GM20000 (cell line): ENCODE measurements around the gene OR10AD1.
A peak's percentile ranks its signal among the peaks of the same experiment; 100 is the strongest.

Experiments used
- DNase-seq: peaks from one replicate; pipeline ENCODE4 v3.0.0; 2012; ENCODE audit warnings: low spot score
- TF ChIP-seq, protein P1 (sequence below): IDR thresholded peaks from 2 replicates; pipeline ENCODE4 v1.5.1; 2012; ENCODE audit warnings: mild to moderate bottlenecking, control low read depth; ENCODE audit errors: extremely low read depth, missing control alignments

Gene OR10AD1

DNA sequence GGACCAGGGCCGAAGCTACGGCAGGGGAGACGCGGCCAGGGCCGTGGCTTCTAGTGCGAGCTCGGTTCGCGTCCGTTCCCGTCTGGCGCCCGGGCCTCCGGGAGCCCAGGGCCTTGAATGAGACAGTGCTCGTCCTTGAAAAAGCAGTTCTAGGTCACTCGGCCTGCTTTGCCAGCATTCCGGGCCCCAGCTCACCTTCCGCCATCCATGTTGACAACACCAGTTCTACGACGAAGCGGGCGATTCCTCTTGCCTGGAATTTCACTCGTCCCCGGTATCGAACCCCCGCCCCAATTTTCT is 4.5 kb downstream of the OR10AD1 start:
- no peak for DNase-seq
- TF ChIP-seq, protein P1, sequence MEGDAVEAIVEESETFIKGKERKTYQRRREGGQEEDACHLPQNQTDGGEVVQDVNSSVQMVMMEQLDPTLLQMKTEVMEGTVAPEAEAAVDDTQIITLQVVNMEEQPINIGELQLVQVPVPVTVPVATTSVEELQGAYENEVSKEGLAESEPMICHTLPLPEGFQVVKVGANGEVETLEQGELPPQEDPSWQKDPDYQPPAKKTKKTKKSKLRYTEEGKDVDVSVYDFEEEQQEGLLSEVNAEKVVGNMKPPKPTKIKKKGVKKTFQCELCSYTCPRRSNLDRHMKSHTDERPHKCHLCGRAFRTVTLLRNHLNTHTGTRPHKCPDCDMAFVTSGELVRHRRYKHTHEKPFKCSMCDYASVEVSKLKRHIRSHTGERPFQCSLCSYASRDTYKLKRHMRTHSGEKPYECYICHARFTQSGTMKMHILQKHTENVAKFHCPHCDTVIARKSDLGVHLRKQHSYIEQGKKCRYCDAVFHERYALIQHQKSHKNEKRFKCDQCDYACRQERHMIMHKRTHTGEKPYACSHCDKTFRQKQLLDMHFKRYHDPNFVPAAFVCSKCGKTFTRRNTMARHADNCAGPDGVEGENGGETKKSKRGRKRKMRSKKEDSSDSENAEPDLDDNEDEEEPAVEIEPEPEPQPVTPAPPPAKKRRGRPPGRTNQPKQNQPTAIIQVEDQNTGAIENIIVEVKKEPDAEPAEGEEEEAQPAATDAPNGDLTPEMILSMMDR = no peak

DNA sequence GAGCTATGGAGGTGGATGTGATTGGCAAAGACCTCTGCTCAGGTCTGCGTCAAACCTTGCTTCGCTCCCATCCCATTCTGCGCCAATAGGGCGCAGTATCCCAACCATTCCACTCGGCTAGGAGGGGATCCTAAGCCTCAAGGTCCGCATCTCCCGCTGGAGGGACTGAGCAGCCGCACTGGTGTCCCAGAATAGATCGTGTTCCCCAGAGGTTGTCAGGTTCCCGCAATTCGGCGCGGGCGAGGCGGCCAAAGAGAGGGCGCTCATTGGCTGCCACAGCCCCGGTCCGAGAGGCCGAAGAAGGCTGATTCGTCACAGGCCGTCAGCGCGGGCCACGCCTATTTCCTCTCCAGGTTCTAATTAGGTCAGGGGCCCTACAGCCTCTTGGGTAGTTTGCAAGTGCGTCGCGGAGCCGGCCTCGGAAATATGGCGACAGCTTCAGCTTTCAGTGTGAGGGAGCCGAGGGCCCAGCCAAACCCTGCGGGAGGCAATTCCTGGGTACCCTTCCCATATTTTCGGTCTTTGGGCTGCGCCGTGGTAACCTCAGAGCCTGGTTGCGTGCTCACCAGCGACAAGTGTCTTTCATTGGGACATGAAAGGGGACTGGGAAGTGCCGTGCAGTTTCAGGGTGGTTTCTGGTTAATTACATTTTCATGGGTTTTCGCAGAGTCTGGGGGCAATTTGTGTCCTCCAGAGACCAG is 5.0 kb downstream of the OR10AD1 start:
- peak; percentile 93 for DNase-seq

DNA sequence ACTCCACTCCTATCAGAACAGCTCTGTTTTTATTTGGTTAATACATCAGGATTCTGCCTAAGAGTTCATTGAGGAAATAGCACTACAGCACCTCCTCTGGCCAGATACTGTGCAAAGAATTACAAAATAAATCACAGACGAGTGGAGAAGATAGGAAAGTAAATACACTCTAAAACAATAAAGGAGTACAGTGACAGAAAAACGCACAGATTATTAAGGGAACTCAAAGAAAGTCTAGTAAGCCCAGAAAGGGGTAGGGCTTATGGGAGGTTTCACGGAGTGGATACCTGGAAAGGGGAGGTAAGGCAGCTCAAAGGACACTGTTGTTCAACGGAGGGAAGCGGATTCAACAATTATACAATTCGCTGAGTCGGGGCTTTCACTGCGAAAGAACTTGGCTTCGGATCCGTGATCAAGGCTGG is 5.5 kb downstream of the OR10AD1 start:
- TF ChIP-seq, protein P1 = peak; percentile 52
- DNase-seq = peak; percentile 40

More for the DNA sequence above, 5.0 kb downstream of the OR10AD1 start:
- TF ChIP-seq, protein P1 = no peak

DNA sequence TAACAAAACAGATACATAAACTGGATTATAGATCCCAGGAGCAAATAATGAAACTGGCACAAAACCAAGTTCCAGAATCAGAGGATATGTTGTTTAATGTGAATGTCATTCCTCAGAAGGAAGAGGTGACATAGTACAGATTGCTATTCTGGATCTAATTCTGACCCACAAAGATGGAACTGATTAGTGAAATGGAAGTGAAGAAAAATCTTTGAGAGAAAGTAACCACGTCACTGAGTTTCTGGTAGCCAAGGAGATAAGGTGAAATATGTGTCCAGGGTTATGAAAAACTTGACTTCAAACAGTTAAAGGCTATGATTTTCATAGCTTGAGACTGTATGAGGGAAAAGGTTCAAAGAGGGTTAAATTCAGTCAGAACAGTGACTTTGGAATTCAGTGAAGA is 8.3 kb downstream of the OR10AD1 start:
- no peak for DNase-seq
- TF ChIP-seq, protein P1 = no peak

DNA sequence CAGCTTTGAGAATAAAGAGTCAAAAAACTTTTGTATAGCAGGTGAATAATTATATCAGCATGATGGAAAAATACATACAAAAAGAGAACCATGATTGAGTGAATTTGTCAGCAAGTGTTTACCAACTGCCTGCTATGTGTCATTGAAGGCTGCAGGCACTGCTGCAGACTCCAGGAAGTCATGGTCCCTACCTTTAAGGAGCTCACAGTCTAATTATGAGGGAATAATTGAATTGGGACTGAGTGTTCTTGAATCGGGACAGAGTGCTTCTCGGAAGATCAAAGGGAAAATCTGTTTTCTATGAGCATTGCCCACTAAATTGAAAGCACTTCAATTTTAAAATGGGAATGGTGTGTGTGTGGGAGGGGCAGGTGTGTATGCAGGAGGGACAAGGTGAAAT is 9.5 kb downstream of the OR10AD1 start:
- no peak for DNase-seq
- TF ChIP-seq, protein P1 = no peak

DNA sequence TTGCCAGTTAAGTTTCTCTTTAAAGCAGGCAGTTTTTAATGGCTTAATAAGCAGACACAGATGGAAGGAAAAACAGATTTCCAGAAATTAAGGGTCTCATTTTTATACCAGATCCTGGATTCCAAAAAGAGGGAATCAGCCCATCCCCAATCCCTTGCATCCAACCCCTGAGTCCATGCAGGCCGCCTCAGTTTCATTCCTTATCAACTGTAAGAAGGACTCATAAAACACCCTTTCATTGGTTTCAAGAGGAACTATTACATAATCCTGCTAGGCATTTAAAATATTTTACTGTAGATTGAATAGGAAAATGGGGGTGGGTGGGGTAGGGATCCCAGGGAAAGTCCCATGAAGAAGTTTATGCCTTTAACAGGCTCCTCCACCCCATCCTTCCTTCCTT is 10.2 kb downstream of the OR10AD1 start:
- TF ChIP-seq, protein P1 = no peak
- DNase-seq = no peak

DNA sequence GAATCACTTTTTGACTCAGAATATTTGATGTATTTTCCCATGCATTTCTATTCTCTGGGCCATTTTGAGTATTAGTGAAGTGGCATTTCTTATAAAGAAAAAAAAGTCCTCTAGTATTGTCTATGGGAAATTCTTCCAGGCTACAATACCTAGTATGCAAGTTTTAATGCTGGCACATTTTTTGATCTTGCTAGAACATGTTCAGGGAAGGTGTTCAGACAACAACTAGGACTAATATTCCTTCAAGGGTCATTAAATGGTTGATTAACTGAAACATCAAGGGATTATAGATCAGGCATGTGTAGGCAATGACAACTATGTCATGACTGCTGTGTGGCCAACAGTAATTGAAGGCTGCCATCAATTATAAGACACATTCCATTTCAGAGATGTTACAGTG is 12.0 kb downstream of the OR10AD1 start:
- TF ChIP-seq, protein P1 = no peak
- no peak for DNase-seq
